Astrocyte (in vitro differentiated cells and primary cell): Measurements from ENCODE around the gene CCL23.

Experiments used
- CTCF ChIP-seq: IDR thresholded peaks from 2 replicates; pipeline ENCODE4 v1.5.1; 2011; ENCODE audit warnings: low read depth, mild to moderate bottlenecking, inconsistent platforms, low read length, moderate library complexity; ENCODE audit not compliant: insufficient read depth
- EZH2 ChIP-seq: IDR thresholded peaks from 2 replicates; pipeline ENCODE4 v1.6.1; 2012; ENCODE audit warnings: mild to moderate bottlenecking, low read length, inconsistent platforms; ENCODE audit not compliant: insufficient read depth

- TF ChIP-seq EZH2 (no peak), CTCF (no peak)
Measured at GRCh38 chr17:35991075-35991474, 26.7 kb downstream of the CCL23 start.
